Stimulated activated CD4-positive, alpha-beta T cell treated with anti-CD3 and anti-CD28 coated beads, Interleukin-4, amount 100 ng/mL, for 1 hour (primary cell): Measurements from ENCODE around the gene RABGAP1L.
"Not testable (repeated sequence)": the region's sequence is repeated elsewhere in the genome, so short reads cannot be mapped to it uniquely, and the experiment has no call there.

Experiments used
- DNase-seq: peaks from one replicate; pipeline ENCODE4 v3.0.0-alpha.2; 2020

Gene RABGAP1L

DNA sequence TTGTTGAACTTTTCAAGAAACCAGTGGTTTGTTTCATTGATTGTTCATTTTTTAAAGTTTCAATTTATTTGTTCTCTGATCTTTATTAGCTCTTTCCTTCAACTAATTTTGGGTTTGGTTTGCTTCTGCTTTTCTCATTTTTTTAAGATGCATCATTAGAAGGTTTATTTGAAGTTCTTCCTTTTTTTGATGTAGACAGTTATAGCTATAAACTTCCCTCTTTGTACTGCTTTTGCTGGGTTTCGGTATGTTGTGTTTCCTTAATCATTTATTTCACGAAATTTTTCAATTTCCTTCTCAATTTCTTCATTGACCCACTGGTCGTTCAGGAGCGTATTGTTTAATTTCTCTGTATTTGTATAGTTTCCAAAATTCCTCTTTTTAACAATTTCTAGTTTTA, 155.1 kb downstream of the RABGAP1L start:
- no peak for DNase-seq

DNA sequence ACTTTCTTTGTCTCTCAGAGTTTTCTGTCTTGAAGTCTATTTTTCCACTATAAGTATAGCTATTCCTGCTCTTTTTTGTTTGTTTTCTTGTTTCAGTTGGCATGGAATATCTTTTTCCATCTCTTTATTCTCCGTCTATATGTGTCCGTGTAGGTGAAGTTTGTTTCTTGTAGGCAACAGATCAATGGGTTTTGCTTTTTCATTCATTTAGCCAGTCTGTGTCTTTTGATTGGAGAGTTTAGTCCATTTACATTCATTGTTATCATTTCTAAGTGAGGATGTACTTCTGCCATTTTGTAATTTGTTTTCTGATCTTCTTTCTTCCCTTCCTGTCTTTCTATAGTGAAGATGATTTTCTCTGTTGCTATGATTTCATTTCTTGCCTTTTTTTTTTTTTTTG, 155.9 kb downstream of the RABGAP1L start:
- no peak for DNase-seq

DNA sequence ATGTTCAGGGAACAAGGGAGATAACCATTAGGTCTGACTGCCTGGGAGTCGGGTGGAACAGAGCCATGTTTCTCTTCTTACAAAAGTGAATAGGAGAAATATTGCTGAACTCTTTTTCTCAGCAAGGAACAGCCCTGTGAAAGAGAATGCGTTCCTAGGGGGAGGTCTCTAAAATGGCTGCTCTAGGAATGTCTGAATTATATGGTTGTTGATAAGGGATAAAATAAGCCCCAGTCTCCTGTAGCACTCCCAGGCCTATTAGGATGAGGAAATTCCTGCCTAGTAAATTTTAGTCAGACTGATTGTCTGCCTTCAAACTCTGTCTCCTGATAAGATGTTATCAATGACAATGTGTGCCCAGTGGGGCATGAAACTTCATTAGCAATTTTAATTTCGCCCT, 161.6 kb downstream of the RABGAP1L start:
- not testable (repeated sequence) for DNase-seq

DNA sequence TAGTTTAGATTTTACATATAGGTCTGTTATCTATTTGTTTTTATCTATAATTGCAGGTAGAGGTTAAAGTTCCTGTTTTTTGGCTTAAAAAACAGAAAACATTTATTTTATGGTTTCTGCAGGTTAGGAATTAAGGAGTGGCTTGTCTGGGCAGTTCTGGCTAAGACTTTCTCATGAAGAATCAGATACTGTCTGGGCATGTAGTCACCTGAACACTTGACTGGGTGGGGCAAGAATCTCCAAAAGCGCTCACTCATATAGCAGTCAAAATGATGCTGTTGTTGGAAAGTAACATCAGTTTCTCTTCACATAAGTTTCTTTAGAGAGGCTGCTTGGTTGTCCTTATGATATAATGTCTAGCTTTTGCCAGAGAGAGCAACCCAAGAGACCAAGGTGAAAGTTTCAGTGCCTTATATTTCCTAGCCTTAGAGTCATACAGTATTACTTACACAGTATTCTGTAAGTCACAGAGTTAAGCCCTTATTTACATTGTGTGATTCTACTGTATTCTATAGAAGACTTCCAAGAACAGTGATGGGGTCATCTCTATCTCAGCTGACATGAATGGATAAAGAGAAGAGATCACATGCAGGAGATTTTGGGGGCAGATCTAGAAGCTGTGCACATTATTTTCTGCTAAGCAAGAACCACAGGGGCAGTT, 163.0 kb downstream of the RABGAP1L start:
- no peak for DNase-seq

DNA sequence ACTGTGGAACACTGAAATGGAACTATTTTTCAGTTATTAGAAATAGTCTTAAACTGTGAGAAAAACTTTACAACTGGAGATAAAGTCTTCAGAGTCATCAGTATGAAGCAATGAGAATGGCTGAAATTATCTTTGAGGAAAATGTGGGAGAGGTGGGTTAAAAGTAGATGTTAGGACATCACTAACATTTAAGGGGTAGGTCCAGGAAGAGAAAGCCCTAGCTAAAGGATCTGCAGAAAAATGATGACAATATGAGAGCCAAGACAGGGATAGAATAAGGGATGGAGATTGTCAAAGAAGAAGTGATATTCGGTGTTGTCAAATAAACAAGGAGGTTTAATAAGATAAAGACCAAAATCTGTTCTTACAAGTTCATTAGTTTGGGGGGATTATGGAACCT, 165.2 kb downstream of the RABGAP1L start:
- no peak for DNase-seq

DNA sequence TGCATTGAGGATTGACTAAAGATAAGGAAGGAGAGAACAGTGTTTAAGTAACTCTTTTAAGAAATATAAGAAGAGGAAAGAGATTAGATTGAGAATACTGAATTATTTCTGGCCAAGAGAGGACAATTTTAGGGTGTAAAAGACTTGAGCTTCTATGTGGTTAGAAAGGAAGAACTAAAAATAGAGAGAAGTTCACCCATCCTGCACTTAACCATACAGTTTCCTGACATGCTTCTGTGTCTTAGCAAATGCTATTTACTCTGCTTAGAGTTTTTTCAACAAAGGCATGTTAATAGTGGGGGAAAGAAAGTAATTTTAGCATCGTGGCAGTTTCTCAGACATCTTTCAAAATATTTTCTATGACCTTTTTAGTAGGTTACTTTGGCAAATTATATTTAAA, 165.6 kb downstream of the RABGAP1L start:
- no peak for DNase-seq

DNA sequence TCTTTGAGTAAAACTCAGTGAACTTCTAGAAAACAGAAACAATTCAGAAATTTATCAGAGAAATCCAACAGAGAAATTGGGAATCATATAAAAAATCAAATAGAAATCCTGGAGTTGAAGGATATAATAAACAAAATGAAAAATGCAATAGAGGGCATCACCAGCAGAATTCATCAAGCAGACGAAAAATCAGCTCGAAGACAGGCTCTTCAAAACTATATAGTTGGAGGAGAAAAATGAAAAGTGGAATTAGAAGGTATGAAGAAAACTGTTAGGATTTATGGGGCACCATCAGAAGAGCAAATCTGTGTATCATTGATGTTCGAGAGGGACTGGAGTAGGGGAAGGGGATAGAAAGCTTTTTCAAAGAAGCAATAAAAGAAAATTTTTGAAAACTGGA, 167.0 kb downstream of the RABGAP1L start:
- DNase-seq = no peak

DNA sequence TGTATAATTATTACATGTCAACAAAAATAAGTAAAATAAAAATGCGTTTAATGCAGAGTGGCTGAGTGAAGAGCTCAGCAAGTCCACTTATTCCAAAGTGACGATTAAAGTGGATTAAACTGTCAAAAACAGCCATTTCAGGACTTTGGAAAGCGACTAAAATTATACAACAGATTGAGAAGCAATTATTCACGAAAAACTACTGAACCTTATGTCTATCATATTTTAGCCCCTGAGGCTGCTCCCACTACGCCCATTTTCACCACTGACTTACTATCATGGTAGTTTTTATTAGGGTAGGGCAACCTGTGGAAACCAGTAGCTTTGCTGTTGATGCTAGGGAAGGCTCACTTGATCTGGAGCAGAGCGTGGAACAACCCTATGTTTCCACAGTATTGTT, 174.1 kb downstream of the RABGAP1L start:
- no peak for DNase-seq

DNA sequence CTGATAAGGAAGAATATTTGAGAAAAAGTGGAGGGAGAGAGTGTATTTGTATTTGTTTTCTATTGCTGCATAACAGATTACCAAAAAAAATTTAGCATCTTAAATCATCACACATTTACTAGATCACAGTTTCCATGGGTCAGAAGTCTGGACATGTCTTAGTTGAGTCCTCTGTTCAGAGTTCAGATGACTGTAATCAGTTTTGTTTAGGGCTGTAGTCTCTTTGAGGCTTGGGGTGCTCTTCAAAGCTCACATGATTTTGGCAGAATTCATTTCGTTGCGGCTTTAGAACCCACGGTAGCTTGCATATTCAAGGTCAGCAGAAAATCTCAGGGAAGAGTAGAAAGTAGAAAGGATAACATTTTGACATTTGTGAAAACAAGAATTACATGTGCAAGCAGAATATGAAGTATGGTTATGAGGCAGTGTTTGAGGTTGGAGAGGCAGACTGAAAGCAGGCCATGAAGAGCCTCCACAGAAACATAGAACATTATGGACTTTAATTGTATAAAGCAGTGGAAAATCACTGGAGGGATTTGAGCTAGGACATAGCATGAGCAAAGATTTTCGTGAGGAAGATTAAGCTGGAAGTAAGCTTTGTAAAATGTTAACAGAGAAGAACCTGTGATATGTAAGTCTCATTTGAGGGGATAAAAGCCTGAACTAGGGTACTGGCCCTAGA, 177.8 kb downstream of the RABGAP1L start:
- no peak for DNase-seq

DNA sequence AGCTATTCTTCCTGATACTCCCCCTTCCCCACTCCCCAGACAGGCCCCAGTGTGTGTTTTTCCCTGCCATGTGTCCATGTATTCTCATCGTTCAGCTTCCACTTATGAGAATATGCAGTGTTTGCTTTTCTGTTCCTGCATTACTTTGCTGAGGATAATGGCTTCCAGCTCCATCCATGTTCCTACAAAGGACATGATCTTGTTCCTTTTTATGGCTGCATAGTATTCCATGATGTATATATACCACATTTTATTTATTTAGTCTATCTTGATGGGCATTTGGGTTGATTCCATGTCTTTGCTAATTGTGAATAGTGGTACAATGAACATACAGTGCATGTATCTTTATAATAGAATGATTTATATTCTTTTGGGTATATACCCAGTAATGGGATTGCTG, 181.1 kb downstream of the RABGAP1L start:
- DNase-seq = not testable (repeated sequence)

DNA sequence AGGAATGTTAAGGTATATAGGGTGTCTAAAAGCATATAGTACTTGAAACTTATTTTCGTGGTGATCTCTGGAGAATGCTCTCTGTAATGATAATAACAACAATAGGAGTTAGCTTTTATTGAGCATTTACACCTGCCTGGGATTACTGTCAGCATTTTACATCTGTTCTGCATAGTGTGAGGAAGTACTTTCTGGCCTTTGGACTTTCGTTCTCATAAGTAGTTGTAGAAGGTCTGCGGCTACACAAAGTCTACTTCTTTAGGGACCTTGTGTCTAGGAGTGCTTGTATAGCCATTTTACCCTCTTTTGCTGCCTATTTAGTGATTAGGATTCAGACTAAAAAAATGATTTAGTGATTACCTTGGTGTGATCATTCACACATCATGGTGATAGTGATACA, 184.8 kb downstream of the RABGAP1L start:
- no peak for DNase-seq

DNA sequence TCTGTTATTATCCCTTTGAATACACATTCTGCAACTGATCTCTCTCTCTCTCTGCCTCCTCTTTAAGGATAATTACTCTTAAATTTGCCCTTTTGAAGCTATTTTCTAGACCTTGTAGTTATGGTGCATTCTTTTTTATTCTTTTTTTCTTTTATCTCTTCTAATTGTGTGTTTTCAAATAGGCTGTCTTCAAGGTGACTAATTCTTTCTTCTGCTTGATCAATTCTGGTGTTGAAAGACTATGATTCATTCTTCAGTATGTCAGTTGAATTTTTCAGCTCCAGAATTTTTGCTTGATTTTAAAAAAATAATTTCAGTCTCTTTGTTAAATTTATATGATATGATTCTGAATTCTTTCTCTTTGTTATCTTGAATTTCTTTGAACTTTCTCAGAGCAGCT, 192.8 kb downstream of the RABGAP1L start:
- DNase-seq = no peak

DNA sequence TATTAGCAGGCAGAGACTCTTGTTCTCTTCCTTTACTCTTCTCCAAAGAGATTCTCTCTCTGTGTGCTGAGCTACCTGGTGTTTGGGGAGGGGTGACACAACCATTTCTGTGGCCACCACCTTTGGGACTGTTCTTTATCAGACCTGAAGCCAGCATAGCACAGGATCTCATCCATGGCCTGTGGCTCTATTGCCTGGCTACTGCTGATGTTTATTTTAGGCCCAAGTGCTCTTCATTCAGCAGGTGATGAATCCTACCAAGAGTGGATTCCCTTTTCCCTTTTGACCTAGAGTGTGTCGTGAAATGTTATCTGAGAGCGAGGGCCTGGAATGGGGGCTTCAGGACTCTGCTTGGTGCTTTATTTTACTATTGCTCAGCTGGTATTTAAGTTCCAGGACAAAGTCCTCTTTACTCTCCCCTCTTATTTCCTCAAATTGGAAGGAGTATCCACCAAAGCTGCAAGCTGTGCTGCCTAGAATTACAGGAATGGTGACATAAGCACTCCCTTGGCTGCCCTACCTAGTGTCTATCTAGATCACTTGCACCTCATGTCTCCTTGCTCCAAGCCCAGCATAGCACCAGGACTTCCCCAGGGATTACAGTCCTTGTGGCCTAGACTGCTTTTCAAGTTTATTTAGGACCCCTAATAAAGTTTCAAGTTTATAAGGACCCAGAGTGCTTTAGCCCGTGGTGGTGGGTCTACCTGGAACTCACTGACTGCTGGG, 193.7 kb downstream of the RABGAP1L start:
- DNase-seq = no peak

DNA sequence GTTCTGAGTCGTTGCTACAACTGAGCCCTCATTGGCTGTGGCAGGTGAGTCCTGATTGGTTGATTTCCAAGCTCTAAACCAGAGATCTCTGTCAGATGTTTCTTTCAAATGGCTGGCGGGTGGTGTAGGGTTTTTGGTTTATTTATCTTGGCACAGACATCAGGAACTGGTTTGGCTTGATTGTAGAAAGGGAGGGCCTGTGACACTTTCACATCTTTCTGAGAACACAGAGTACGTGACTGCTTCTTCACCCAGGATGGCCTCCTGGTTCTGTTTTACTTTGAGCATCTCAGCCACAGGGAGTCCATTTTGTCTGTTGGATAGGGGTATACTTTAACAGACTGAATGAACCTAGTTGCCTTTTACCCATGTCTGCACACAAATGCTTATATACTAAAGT, 199.0 kb downstream of the RABGAP1L start:
- no peak for DNase-seq

DNA sequence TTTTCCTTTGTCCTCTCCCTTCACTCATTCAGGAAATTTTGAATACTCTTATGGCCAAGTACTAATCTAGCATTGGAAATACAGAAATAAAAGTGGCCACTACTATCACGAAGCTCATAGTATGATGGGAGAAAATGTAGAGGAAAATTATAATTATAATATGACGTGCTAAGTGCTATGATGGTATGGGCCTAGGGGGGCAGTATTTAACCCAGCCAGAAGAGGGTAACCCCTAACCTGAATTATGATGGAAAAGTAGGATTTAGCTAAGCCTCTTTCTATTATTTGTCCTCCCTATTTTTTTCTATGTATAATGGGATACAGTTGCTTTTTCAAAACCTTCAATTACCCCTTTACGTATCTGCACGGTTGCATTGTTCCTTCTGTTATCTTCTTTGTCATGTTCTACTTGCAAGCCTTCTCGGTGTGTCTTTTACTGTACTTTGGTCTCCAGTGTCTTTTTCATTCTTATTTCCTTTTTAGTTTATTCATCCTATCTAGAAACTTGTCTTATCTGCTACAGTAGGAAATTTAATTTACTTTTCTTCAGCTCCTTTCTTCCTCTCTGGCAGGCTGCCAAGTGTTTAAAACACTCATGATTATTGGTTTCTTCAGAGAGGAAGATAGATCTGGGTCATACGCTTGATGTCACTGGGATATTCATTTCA, 199.6 kb downstream of the RABGAP1L start:
- DNase-seq = no peak

DNA sequence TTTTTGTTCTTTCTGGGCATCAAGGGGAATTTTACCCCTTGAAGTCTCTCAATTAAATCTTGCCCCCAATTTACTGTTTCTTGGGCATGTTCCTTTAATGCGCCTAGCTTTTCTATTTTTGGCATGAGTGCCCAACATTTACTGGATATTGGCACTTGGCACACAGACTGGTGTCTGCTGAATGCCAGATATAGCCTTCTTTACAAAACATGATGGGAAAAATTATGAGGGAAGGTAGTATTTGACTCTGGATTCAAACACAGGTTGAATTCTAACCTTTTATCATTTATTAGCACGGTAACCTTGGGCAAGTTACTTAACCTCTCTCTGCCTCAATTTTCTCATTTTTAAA, 200.1 kb downstream of the RABGAP1L start:
- no peak for DNase-seq

DNA sequence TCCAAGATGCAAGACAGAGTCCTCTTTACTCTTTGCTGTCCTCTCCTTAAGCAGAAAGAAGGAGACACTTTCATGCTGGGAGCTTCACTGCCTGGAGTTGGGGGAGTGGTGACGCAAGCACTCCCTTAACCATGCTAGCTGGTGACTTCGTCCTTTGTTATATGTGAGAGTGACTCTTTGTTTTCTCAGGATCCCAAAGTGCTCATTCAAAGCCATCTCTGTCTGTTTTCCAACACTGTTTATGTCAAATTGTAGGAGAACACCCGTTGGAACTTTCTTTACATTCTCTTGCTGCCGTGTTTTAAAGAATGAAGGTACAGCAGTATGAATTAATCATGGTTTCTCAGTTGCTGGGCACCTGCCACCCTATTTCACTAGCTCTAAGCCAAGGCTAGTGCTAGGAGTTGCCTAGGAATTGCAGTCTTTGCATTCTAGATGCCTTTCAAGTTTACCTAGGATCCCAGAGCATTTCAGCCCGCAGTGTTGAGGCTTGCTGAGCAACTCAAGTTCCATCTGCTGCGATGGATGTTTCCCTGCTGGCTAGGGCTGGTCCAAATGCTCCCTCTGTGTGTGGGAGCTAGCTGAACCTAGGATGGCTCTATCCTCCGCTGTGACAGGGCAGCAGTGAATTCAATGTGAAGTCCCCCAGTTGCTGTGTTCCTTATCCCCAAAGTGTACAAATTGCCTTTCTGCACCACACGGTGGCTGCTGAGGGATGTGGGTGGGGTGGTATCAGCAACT, 205.8 kb downstream of the RABGAP1L start:
- DNase-seq = no peak

DNA sequence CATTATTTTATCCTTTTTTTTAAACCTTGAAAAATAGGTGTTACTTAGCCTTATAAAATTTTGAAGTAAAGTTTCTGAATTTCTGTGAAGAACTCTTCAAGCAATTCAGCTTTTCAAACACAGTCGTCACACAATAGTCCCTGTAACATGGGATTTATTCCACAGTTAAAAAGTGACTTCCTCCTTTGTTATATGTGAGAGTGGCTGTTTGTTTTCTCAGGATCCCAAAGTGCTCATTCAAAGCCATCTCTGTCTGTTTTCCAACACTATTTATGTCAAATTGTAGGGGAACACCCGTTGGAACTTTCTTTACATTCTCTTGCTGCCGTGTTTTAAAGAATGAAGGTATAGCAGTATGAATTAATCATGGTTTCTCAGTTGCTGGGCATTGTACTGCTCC, 207.6 kb downstream of the RABGAP1L start:
- DNase-seq = no peak

DNA sequence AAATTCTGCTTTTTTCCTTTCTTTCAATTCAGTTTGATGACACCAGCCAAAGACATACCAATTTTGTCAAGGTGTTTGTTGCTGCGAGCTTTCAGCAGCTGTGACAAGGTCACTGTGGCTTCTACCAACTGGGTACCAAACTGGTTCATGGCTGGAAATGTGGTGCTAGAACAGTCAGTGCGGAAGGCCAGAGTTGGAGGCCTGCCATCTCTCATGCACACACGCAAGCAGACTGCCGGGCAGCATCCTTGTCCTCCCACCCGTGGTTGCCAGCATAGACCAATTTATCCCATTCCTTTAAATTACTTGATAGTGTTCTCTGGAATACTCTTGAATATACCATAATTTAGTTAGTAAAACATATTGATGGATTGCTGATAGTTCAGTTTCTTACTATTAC, 208.6 kb downstream of the RABGAP1L start:
- DNase-seq = no peak

DNA sequence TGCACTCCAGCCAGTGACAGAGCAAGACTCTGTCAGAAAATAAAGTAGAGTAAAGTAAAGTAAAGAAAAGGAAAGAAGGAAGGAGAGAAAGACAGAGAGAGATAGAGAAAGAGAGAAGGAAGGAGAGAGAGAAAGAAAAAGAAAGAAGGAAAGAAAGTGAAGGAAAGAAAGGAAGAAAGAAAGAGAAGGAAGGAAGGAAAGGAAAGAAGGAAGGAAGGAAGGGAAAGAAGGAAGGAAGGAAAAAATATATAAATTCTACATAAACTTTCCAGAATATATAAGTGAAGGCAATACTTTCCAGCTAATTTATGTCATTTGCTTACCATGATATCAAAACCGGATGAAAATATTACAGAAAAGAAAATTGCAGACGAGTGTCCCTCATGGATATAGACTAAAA, 216.7 kb downstream of the RABGAP1L start:
- no peak for DNase-seq

DNA sequence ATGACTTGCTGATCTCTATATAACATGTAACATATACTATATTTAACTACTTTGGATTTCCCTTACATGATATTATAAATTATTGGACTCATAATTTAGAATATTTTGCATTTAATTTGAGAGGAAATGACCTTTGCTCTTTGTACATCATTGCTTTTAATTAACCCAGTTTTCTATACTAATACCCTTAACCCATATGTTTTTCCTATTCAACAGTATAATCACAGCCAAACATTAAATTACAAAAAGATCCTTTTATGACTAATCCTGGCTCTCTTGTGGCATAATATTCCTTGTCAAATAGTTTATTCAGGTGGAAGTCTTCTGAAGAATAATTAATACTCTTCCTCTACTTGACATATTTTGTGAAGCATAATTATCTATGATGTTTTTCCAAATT, 232.4 kb downstream of the RABGAP1L start:
- no peak for DNase-seq

DNA sequence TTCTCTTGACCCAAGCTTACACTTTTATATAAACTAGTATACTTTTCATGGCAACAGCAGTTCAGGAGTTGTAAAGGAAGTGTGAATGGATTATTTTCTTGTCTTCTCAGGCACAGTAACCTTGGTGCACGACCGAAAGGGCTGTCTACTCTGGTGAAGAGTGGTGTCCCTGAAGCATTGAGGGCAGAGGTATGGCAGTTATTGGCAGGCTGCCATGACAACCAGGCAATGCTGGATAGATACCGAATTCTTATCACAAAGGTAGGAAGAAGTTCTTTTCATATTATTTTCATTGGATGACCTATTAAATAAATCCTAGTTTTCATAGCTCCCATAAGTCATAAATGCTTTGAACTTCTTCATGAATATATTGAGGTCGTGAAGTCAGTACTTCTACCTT, 234.6 kb downstream of the RABGAP1L start:
- DNase-seq = no peak

DNA sequence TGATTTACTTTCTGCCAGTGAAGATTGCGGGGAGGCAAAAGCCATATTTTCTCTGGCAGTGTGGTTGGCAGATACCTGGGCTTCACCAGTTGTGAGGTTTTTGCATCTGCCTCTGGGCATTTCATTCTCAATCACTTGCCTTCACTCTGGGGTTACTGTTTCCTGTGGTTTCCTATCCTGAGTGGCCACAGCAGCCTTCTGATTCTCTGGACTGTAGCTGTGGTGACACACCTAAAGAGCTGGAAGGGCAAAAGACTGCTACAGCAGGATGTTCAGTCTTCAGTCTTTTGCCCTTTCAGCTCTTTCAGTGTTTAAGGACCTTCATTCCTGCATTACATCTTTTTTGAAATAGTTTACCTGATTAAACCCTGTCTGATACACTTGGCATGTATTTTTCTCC, 237.9 kb downstream of the RABGAP1L start:
- DNase-seq = no peak
